ENCODE results near the gene TFDP1.

DNA sequence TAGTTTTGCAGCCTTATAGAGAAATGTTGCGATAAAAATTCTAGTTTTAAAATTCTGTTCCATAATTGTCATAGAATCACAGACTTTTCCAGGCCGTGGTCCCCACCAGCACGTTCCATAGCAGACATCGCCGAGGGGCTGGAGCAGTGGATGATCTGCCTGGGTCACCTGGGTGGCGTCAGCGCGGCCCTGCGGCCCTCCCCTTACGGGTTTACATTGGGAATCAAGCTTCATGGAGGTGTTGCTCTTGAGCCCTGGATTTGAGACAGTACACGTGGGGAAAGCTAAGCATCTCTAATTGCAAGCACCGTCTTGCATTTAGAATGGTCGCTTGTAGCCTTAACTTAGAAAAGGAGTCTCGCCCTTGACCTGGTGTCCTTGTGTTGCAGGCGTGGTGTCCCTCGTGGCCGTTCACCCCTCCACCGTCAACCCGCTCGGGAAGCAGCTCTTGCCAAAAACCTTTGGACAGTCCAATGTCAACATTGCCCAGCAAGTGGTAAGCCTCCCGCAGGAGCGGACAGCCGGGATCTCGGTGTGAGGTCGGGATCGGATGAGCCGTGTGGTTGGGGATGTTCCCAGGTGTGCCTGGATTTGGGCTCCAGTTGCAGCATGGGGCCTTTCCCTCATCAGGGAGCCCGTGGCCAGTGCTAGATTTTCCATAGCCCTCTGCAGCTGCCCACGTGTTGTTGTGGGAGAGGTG, 38.4 kb downstream of the TFDP1 start:
- TF ChIP-seq, protein P1, sequence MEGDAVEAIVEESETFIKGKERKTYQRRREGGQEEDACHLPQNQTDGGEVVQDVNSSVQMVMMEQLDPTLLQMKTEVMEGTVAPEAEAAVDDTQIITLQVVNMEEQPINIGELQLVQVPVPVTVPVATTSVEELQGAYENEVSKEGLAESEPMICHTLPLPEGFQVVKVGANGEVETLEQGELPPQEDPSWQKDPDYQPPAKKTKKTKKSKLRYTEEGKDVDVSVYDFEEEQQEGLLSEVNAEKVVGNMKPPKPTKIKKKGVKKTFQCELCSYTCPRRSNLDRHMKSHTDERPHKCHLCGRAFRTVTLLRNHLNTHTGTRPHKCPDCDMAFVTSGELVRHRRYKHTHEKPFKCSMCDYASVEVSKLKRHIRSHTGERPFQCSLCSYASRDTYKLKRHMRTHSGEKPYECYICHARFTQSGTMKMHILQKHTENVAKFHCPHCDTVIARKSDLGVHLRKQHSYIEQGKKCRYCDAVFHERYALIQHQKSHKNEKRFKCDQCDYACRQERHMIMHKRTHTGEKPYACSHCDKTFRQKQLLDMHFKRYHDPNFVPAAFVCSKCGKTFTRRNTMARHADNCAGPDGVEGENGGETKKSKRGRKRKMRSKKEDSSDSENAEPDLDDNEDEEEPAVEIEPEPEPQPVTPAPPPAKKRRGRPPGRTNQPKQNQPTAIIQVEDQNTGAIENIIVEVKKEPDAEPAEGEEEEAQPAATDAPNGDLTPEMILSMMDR (conservative IDR thresholded peaks at IDR 0.05; ENCODE audit: low read length): no peak
- TF ChIP-seq EZH2phosphoT487 (IDR thresholded peaks at IDR 0.05; ENCODE audit: borderline replicate concordance, low read depth, low read length): no peak
